Activated B cell treated with CpG ODN at 0.5 μM for 24 hours (primary cell): ENCODE results near the gene PPM1H. TPM values are rescaled to one million over a fixed set of nuclear protein-coding genes. Genes with fewer than 3 reads are reported as not detected.

ENCODE experiments used
- ATAC-seq: fragments of 200-7000 bp; cut with Tn5 transposase; one replicate; pipeline ENCODE4 v1.10.0; 2021; ENCODE audit warnings: low read depth, mild to moderate bottlenecking, moderate library complexity
- CTCF ChIA-PET: fragments of 350-600 bp; sonication (Branson Sonifier 250); formaldehyde crosslinking; loops from one replicate; lab custom pipeline; 2021; ENCODE audit warnings: antibody characterized with exemption; lab: Charles Lee
- POLR2A ChIA-PET: fragments of 350-600 bp; sonication (Branson Sonifier 250); formaldehyde crosslinking; loops from one replicate; lab custom pipeline; 2021; ENCODE audit warnings: antibody characterized with exemption; lab: Charles Lee
- DNase-seq: peaks from one replicate; pipeline ENCODE4 v3.0.0; 2022
- H3K27ac Mint-ChIP-seq: one replicate; pipeline ENCODE4 v1.8.0; 2020; ENCODE audit warnings: mixed read lengths
- H3K27me3 Mint-ChIP-seq: one replicate; pipeline ENCODE4 v1.8.0; 2021; ENCODE audit warnings: mixed read lengths
- H3K36me3 Mint-ChIP-seq: one replicate; pipeline ENCODE4 v1.8.0; 2021; ENCODE audit warnings: low read depth, mixed read lengths
- H3K4me1 Mint-ChIP-seq: one replicate; pipeline ENCODE4 v1.8.0; 2021; ENCODE audit warnings: mixed read lengths
- H3K4me3 Mint-ChIP-seq: one replicate; pipeline ENCODE4 v1.8.0; 2020; ENCODE audit warnings: mild to moderate bottlenecking, mixed read lengths
- H3K9me3 Mint-ChIP-seq: one replicate; pipeline ENCODE4 v1.8.0; 2020; ENCODE audit warnings: mixed read lengths
- intact Hi-C: fragments of 100-400 bp; cut with micrococcal nuclease; formaldehyde crosslinking; loops from one replicate; pipeline ENCODE4 v1.15.1; 2024
- total RNA-seq: library from RNA; stranded (reverse); gene quantifications from 2 replicates; pipeline ENCODE4 v1.2.3, GENCODE V29; 2022
- TF ChIP-seq, protein P1 (sequence below): fragments of 200-600 bp; IDR thresholded peaks from one replicate; pipeline ENCODE4 v1.8.0; 2022; ENCODE audit warnings: antibody characterized with exemption, mild to moderate bottlenecking

Gene PPM1H
- total RNA-seq, 1 donor from 2014 or later = not detected

DNA sequence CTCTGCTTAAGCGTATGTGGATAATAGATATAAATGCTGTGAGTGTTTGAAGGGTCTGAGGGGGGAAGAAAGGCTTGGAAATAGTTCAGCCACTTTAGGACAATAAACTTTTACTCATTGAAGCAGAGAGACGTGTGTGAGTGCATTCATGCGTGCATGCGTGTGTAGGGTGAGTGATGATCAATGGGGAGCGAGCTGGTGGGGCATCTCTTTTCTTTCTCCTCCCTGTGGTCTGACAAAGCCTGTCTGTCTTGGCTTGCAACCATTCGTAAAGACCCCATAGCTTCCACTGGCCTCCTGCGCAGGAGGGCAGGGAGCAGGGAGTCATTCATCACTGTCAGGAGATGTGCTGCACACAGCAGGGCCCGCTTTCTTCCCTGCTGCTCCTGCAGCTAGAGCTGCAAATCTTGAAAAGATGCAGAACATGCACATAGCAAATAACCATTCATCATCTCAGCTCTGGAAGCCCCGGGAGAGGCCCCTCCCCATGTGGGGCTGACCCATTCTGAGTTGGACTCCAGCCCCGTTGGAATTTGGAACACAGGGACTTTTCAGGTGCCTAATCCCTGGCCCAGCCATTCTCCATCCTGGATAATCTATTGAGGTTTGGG is 223.2 kb downstream of the PPM1H start:
- ChIA-PET CTCF (no interaction called here), POLR2A (no interaction called here)
- no peak for DNase-seq
- ATAC-seq = no peak
- no peaks in the 10 kb centered on the region for H3K9me3 Mint-ChIP-seq
- no peaks in the 10 kb centered on the region for H3K27me3 Mint-ChIP-seq
- H3K4me3 Mint-ChIP-seq = no peak overlapping the region
- intact Hi-C loops = no loop called here
- H3K36me3 Mint-ChIP-seq = no peaks in the 10 kb centered on the region
- no peaks in the 10 kb centered on the region for H3K4me1 Mint-ChIP-seq
- H3K27ac Mint-ChIP-seq = no peak overlapping the region
- TF ChIP-seq, protein P1, sequence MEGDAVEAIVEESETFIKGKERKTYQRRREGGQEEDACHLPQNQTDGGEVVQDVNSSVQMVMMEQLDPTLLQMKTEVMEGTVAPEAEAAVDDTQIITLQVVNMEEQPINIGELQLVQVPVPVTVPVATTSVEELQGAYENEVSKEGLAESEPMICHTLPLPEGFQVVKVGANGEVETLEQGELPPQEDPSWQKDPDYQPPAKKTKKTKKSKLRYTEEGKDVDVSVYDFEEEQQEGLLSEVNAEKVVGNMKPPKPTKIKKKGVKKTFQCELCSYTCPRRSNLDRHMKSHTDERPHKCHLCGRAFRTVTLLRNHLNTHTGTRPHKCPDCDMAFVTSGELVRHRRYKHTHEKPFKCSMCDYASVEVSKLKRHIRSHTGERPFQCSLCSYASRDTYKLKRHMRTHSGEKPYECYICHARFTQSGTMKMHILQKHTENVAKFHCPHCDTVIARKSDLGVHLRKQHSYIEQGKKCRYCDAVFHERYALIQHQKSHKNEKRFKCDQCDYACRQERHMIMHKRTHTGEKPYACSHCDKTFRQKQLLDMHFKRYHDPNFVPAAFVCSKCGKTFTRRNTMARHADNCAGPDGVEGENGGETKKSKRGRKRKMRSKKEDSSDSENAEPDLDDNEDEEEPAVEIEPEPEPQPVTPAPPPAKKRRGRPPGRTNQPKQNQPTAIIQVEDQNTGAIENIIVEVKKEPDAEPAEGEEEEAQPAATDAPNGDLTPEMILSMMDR = no peak

DNA sequence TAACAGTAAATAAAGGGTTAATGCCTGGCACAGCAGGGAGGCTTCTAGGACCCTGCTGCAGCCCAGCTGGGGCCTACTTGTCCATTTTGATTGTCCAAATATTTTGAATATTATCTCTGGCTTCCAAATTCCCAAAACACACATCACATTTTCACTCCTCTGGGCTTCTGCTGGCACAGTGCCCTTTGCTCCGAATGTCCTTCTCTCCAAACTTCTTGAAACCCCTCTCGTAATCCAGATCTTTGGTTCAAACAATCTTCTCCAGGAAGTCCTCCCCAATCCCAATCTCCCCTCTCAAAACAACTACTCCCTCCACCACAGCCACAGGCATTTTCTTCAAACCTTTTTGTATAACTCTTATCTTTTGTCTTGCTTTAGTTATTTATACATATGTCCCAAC is 225.6 kb downstream of the PPM1H start:
- TF ChIP-seq, protein P1 = no peak
- no peak for DNase-seq
- no peaks in the 10 kb centered on the region for H3K27me3 Mint-ChIP-seq
- H3K9me3 Mint-ChIP-seq = no peaks in the 10 kb centered on the region
- no peaks in the 10 kb centered on the region for H3K36me3 Mint-ChIP-seq
- intact Hi-C loops = no loop called here
- ATAC-seq = no peak
- no peak overlapping the region for H3K4me3 Mint-ChIP-seq
- ChIA-PET CTCF (no interaction called here), POLR2A (no interaction called here)
- H3K4me1 Mint-ChIP-seq = no peaks in the 10 kb centered on the region
- H3K27ac Mint-ChIP-seq = no peak overlapping the region

DNA sequence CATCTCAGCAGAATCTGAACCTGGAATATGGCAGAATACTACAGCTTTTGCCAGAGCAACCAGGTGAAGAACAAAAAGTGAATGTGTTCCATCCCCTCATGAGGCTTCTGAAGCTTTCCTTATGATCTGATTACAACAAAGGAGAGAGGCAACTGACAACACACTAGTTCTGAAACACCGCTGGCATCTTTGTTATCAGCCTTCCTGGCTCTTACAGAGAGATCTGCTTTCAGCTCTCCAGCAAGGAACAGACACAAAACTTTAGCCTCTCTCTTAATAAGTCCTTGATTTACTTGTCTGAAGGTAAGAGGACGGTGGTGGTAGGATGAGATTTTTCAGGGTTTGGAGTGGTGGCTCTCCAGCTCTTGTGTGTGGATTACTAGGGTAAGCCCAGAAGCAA is 227.0 kb downstream of the PPM1H start:
- intact Hi-C loops = no loop called here
- no peak overlapping the region for H3K4me3 Mint-ChIP-seq
- ChIA-PET POLR2A (no interaction called here), CTCF (no interaction called here)
- DNase-seq (no peak), ATAC-seq (no peak)
- TF ChIP-seq, protein P1 = no peak
- no peaks in the 10 kb centered on the region for H3K4me1 Mint-ChIP-seq
- H3K9me3 Mint-ChIP-seq = no peaks in the 10 kb centered on the region
- no peaks in the 10 kb centered on the region for H3K36me3 Mint-ChIP-seq
- no peak overlapping the region for H3K27ac Mint-ChIP-seq
- peaks cover 3% of the 10 kb centered on the region for H3K27me3 Mint-ChIP-seq

DNA sequence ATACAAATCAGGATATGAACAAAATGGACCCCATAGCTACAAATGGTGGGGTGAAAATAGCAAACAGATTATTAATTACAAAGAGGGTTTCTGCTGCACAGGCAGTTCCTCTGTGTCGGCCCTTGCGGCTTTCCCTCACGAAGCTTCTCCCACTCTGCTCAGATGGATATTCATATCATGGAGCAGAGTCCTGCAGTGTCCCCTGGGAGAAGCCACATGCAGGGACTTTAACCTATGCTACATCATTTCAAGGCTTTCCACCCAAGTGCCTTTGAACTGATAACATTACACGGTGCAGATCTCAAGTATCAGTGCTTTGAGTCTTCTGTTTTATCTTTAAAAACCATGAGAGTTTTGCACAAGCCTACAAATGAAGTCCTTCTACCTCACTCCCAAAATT is 229.1 kb downstream of the PPM1H start:
- CTCF ChIA-PET = no interaction called here
- POLR2A ChIA-PET = no interaction called here
- H3K9me3 Mint-ChIP-seq = no peaks in the 10 kb centered on the region

DNA sequence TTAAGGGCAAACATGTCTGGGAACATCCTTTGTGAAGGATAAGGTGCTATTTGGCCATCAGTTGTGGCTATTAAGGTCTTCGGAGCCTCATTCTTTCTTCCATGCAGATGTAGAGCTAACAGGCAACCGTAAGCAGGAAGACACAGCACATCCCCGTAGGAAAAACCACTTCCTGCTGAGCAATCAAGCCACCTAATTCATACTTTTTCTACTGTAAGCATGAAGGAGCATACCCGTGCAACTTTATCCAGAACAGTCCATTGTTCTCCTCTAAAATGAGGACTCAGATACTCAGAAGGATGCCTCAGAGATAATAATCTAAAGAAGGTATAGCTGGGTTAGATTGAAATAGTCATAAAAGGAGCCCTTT is 232.0 kb downstream of the PPM1H start:
- POLR2A ChIA-PET = no interaction called here
- CTCF ChIA-PET = interaction anchor here (1.7 kb wide), 1 partner anchor 121 kb away, joined by 4 read pairs; no protein-coding TSS in a partner anchor
- H3K27me3 Mint-ChIP-seq = peaks cover 3% of the 10 kb centered on the region
- H3K27ac Mint-ChIP-seq = no peak overlapping the region
- no peak overlapping the region for H3K4me3 Mint-ChIP-seq
- no peaks in the 10 kb centered on the region for H3K36me3 Mint-ChIP-seq
- intact Hi-C loops = no loop called here
- TF ChIP-seq, protein P1 = no peak
- no peaks in the 10 kb centered on the region for H3K4me1 Mint-ChIP-seq
- H3K9me3 Mint-ChIP-seq = no peaks in the 10 kb centered on the region
- ATAC-seq (no peak), DNase-seq (no peak)

More for the DNA sequence above, 229.1 kb downstream of the PPM1H start:
- H3K4me3 Mint-ChIP-seq = no peak overlapping the region
- DNase-seq (no peak), ATAC-seq (no peak)
- intact Hi-C loops = no loop called here
- peaks cover 3% of the 10 kb centered on the region for H3K27me3 Mint-ChIP-seq
- H3K27ac Mint-ChIP-seq = no peak overlapping the region
- no peaks in the 10 kb centered on the region for H3K36me3 Mint-ChIP-seq
- TF ChIP-seq, protein P1 = no peak
- H3K4me1 Mint-ChIP-seq = no peaks in the 10 kb centered on the region
